ENCODE results near the gene ZCCHC14. TPM values are rescaled to one million over a fixed set of nuclear protein-coding genes. Genes with fewer than 3 reads are reported as not detected.

Gene ZCCHC14
- total RNA-seq, 1 experiment from 2014 or later = 45.4 TPM

DNA sequence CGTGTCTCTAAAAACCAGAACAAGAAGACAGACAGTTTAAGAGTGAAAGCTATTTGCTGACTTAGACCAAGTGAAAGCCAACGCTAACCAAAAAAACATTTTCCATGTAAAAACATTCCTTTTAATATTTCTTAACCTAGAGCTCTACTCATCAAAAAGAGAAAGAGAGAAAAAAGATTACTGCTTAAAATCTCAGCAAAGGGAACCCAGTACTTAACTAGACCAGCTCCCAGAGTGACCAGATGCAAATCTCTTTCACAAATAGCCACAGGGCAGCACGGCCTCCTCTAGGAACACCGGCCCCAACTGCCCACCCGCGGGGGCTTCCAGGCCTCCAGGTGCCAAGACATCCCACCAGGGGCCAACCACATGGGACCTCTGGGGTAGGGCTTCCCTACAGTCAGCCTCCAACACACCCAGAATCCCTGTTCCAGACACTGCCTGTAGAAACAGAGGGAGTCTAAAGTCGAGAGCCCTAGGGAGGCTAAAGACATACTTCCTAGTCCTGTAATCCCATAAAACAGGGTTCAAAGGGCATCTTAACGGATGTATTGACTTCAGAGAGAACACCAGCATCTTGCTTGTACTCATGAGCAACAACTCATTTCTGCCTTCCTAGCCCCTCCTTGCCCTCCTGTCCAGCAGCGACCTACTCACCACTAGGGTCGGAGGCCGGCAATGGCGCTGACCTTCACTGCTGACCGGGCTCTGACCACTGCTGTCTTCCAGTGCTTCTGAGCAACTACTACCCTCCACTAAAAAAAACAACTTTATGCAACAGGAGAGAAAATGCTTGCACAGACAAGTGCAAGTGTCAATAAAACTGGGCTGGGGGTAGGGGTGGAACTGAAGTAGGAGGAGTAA, 21.3 kb downstream of the ZCCHC14 start:
- intact Hi-C loops (cut with micrococcal nuclease; ENCODE audit: unreplicated experiment) = no loop called here
- Mint-ChIP-seq H3K9me3 (ENCODE audit: low read depth, unreplicated experiment) (no peaks in the 10 kb centered on the region), H3K27me3 (ENCODE audit: unreplicated experiment) (no peaks in the 10 kb centered on the region), H3K4me1 (ENCODE audit: low read depth, unreplicated experiment) (peaks cover 20% of the 10 kb centered on the region), H3K27ac (ENCODE audit: unreplicated experiment) (no peak overlapping the region), H3K36me3 (ENCODE audit: insufficient read depth, unreplicated experiment) (no peaks in the 10 kb centered on the region), H3K4me3 (ENCODE audit: low read depth, unreplicated experiment) (no peak overlapping the region)
- DNase-seq = no peak
- no TSS peak for BruUV-seq (replicated peaks)
- CTCF ChIA-PET = interaction anchor here (1.2 kb wide), 1 partner anchor 15 kb away, joined by 3 read pairs; no protein-coding TSS in a partner anchor
- TF ChIP-seq, protein P1, sequence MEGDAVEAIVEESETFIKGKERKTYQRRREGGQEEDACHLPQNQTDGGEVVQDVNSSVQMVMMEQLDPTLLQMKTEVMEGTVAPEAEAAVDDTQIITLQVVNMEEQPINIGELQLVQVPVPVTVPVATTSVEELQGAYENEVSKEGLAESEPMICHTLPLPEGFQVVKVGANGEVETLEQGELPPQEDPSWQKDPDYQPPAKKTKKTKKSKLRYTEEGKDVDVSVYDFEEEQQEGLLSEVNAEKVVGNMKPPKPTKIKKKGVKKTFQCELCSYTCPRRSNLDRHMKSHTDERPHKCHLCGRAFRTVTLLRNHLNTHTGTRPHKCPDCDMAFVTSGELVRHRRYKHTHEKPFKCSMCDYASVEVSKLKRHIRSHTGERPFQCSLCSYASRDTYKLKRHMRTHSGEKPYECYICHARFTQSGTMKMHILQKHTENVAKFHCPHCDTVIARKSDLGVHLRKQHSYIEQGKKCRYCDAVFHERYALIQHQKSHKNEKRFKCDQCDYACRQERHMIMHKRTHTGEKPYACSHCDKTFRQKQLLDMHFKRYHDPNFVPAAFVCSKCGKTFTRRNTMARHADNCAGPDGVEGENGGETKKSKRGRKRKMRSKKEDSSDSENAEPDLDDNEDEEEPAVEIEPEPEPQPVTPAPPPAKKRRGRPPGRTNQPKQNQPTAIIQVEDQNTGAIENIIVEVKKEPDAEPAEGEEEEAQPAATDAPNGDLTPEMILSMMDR (IDR thresholded peaks at IDR 0.05; ENCODE audit: unreplicated experiment) = no peak

DNA sequence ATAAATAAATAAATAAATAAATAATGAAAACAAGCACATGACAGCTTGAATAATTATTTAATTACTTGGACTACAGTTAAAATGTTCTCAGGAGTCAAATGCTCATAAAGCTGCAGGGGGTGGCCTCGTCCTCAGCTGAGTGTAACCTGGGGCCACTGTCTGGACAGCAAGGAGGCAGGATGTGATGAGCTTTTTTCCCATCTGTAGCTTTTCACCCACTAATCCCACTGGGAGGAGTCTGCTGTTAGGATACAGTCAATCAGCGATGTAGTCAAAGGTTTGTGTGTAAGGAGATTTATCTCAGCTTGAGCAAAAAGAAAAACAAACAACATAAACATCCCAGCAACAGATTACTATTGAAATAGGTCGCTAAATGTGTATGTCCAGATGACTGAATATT, 22.5 kb downstream of the ZCCHC14 start:
- Mint-ChIP-seq H3K27me3 (ENCODE audit: unreplicated experiment) (no peaks in the 10 kb centered on the region), H3K27ac (ENCODE audit: unreplicated experiment) (no peak overlapping the region), H3K9me3 (ENCODE audit: low read depth, unreplicated experiment) (no peaks in the 10 kb centered on the region), H3K4me3 (ENCODE audit: low read depth, unreplicated experiment) (no peak overlapping the region), H3K4me1 (ENCODE audit: low read depth, unreplicated experiment) (peaks cover 24% of the 10 kb centered on the region), H3K36me3 (ENCODE audit: insufficient read depth, unreplicated experiment) (peaks cover under 1% of the 10 kb centered on the region)
- TF ChIP-seq, protein P1 (IDR thresholded peaks at IDR 0.05; ENCODE audit: unreplicated experiment) = no peak
- CTCF ChIA-PET = interaction anchor here (1.2 kb wide), 1 partner anchor 17 kb away, joined by 3 read pairs; no protein-coding TSS in a partner anchor
- DNase-seq = no peak
- no TSS peak for BruUV-seq (replicated peaks)
- intact Hi-C loops (cut with micrococcal nuclease; ENCODE audit: unreplicated experiment) = no loop called here

DNA sequence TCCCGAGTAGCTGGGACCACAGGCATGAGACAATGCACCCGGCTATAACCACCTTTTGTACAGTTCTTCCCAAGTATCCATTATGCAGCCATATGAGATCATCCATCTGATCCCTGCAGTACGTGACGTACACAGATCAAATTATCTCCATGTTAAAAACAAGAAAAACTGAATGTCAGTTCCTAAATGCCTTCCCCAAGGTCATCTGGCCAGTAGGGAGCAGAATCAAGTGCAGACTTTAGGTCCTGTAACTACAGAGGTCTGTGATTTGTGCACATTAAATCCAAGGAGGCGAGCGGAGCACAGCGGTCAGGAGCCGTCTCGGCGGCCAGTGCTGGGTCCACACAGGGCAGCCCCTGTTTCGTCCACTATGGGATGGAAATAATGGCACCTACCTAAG, 23.7 kb downstream of the ZCCHC14 start:
- CTCF ChIA-PET = no interaction called here
- Mint-ChIP-seq H3K4me3 (ENCODE audit: low read depth, unreplicated experiment) (no peak overlapping the region), H3K27me3 (ENCODE audit: unreplicated experiment) (no peaks in the 10 kb centered on the region), H3K9me3 (ENCODE audit: low read depth, unreplicated experiment) (no peaks in the 10 kb centered on the region), H3K27ac (ENCODE audit: unreplicated experiment) (no peak overlapping the region), H3K4me1 (ENCODE audit: low read depth, unreplicated experiment) (peaks cover 27% of the 10 kb centered on the region), H3K36me3 (ENCODE audit: insufficient read depth, unreplicated experiment) (peaks cover 9% of the 10 kb centered on the region)
- TF ChIP-seq, protein P1 (IDR thresholded peaks at IDR 0.05; ENCODE audit: unreplicated experiment) = no peak
- BruUV-seq (replicated peaks) = no TSS peak
- intact Hi-C loops (cut with micrococcal nuclease; ENCODE audit: unreplicated experiment) = no loop called here
- DNase-seq = no peak

DNA sequence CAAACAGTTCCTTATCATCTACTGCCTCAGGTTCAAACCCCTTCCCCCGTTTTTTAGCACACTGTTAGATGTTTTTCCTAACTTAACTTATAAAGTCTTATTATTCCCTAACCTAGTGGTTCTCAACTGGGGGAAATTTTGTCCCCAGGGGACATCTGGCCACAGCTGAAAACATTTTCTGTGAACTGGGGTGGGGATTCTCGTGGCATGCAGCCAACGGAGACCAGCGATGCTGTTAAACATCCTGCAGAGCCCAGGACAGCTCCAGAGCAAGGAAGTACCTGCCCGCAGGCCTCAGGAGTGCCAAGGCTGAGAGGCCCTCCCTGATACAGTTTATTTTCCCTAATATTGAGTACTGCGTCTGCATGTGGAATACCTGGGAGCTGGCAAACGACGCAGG, 24.3 kb downstream of the ZCCHC14 start:
- no peaks in the 10 kb centered on the region for H3K9me3 Mint-ChIP-seq (ENCODE audit: low read depth, unreplicated experiment)
- H3K4me3 Mint-ChIP-seq (ENCODE audit: low read depth, unreplicated experiment) = no peak overlapping the region
- CTCF ChIA-PET = no interaction called here
- TF ChIP-seq, protein P1 (IDR thresholded peaks at IDR 0.05; ENCODE audit: unreplicated experiment) = no peak
- H3K27ac Mint-ChIP-seq (ENCODE audit: unreplicated experiment) = no peak overlapping the region
- intact Hi-C loops (cut with micrococcal nuclease; ENCODE audit: unreplicated experiment) = no loop called here
- peaks cover 9% of the 10 kb centered on the region for H3K36me3 Mint-ChIP-seq (ENCODE audit: insufficient read depth, unreplicated experiment)
- no TSS peak for BruUV-seq (replicated peaks)
- no peaks in the 10 kb centered on the region for H3K27me3 Mint-ChIP-seq (ENCODE audit: unreplicated experiment)
- peaks cover 33% of the 10 kb centered on the region for H3K4me1 Mint-ChIP-seq (ENCODE audit: low read depth, unreplicated experiment)
- DNase-seq = no peak

All from Calu3 (cell line).